ENCODE results near the gene GMCL2.

Gene GMCL2

GRCh38 chr5:178222292-178222691 lies 35.1 kb upstream of the GMCL2 start:
- Histone ChIP-seq H3K36me3 (ENCODE audit: control insufficient read depth in 2 of 2, insufficient read depth in 1 of 2, low read length in 2 of 2) (peaks cover 24 to 76% of the 10 kb centered on the region in 2 experiments), H3K4me1 (ENCODE audit: control insufficient read depth, insufficient read depth, low read length) (no peaks in the 10 kb centered on the region), H3K27ac (ENCODE audit: extremely low read depth, low read depth, low read length) (no peak overlapping the region), H3K9me3 (ENCODE audit: control insufficient read depth, insufficient read depth, low read depth, low read length) (no peaks in the 10 kb centered on the region), H3K4me3 (ENCODE audit: low read depth, low read length) (no peak overlapping the region)
- CTCF ChIA-PET = no interaction called here
- POLR2A ChIA-PET = interaction anchor here (0.9 to 2.0 kb wide), 2 partner anchors 8 to 10 kb away, joined by 6 to 7 read pairs; partner anchors contain the start of gene PHYKPL
- TF ChIP-seq ZNF132 (tag by site-specific recombination; IDR thresholded peaks at IDR 0.05; ENCODE audit: borderline replicate concordance) = no peak
- TF ChIP-seq KLF17 (tag by site-specific recombination; IDR thresholded peaks at IDR 0.05) = no peak
- no peak for TF ChIP-seq ZNF311 (tag by site-specific recombination; IDR thresholded peaks at IDR 0.05; ENCODE audit: borderline replicate concordance)
- TF ChIP-seq ZNF596 (tag by site-specific recombination; IDR thresholded peaks at IDR 0.05) = no peak
- no peak for TF ChIP-seq ZNF747 (tag by site-specific recombination; IDR thresholded peaks at IDR 0.05)
- TF ChIP-seq ZNF169 (tag by site-specific recombination; IDR thresholded peaks at IDR 0.05) = no peak
- no peak for TF ChIP-seq ZNF391 (tag by site-specific recombination; IDR thresholded peaks at IDR 0.05; ENCODE audit: borderline replicate concordance, low read depth)
- no peak for TF ChIP-seq ZNF785 (tag by site-specific recombination; IDR thresholded peaks at IDR 0.05)
- TF ChIP-seq REPIN1 (tag by site-specific recombination; IDR thresholded peaks at IDR 0.05; ENCODE audit: low read depth) = no peak
- TF ChIP-seq ZNF660 (tag by site-specific recombination; IDR thresholded peaks at IDR 0.05) = no peak
- no peak for TF ChIP-seq ZNF354C (tag by site-specific recombination; IDR thresholded peaks at IDR 0.05; ENCODE audit: borderline replicate concordance, low read depth)
- TF ChIP-seq ZNF677 (tag by site-specific recombination; IDR thresholded peaks at IDR 0.05) = no peak
- TF ChIP-seq ZFHX2 (tag by site-specific recombination; conservative IDR thresholded peaks at IDR 0.05) = no peak
- TF ChIP-seq, protein P1, sequence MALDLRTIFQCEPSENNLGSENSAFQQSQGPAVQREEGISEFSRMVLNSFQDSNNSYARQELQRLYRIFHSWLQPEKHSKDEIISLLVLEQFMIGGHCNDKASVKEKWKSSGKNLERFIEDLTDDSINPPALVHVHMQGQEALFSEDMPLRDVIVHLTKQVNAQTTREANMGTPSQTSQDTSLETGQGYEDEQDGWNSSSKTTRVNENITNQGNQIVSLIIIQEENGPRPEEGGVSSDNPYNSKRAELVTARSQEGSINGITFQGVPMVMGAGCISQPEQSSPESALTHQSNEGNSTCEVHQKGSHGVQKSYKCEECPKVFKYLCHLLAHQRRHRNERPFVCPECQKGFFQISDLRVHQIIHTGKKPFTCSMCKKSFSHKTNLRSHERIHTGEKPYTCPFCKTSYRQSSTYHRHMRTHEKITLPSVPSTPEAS (tag by site-specific recombination; IDR thresholded peaks at IDR 0.05) = no peak
- no peak for TF ChIP-seq YY1 (tag by site-specific recombination; IDR thresholded peaks at IDR 0.05)
- no peak for TF ChIP-seq ZSCAN30 (tag by site-specific recombination; IDR thresholded peaks at IDR 0.05)
- no peak for TF ChIP-seq ZNF214 (tag by site-specific recombination; IDR thresholded peaks at IDR 0.05; ENCODE audit: borderline replicate concordance)
- TF ChIP-seq ZNF239 (tag by site-specific recombination; IDR thresholded peaks at IDR 0.05) = no peak

DNA sequence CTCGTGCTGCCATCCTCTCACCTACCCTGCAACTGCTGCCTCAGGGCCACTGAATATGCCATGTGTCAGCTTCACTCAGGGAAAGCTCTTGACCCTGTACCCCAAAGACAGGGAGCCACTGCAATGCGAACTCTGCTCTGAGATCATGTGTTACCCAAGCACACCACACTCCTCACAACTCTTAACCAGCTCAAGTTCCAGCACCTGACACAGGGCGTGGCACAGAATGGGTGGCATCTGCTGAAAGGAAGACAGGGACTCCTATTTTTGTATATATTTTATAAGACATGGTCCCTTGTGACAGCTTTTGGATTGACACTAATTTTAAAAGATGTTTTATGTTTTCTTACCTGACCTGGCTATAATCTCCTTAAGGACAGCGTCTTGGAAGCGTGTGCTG lies 34.7 kb upstream of the GMCL2 start:
- Histone ChIP-seq H3K9me3 (ENCODE audit: control insufficient read depth, insufficient read depth, low read depth, low read length) (no peaks in the 10 kb centered on the region), H3K4me3 (ENCODE audit: low read depth, low read length) (no peak overlapping the region), H3K27ac (ENCODE audit: extremely low read depth, low read depth, low read length) (no peak overlapping the region), H3K4me1 (ENCODE audit: control insufficient read depth, insufficient read depth, low read length) (no peaks in the 10 kb centered on the region), H3K36me3 (ENCODE audit: control insufficient read depth in 2 of 2, insufficient read depth in 1 of 2, low read length in 2 of 2) (peaks cover 28 to 73% of the 10 kb centered on the region in 2 experiments)
- CTCF ChIA-PET = no interaction called here
- POLR2A ChIA-PET = interaction anchor here (0.9 to 2.0 kb wide), 2 partner anchors 8 to 10 kb away, joined by 6 to 7 read pairs; partner anchors contain the start of gene PHYKPL
- TF ChIP-seq KLF1 (tag by site-specific recombination; IDR thresholded peaks at IDR 0.05) (peak; percentile 56), ZNF792 (tag by site-specific recombination; IDR thresholded peaks at IDR 0.05) (no peak), ZIC2 (tag by site-specific recombination; IDR thresholded peaks at IDR 0.05) (0 out of 2 replicates have a peak, but pooled peaks have one; percentile 20)

GRCh38 chr5:178221282-178221681 lies 34.1 kb upstream of the GMCL2 start:
- Histone ChIP-seq H3K27ac (ENCODE audit: extremely low read depth, low read depth, low read length) (no peak overlapping the region), H3K9me3 (ENCODE audit: control insufficient read depth, insufficient read depth, low read depth, low read length) (no peaks in the 10 kb centered on the region), H3K4me1 (ENCODE audit: control insufficient read depth, insufficient read depth, low read length) (no peaks in the 10 kb centered on the region), H3K4me3 (ENCODE audit: low read depth, low read length) (no peak overlapping the region), H3K36me3 (ENCODE audit: control insufficient read depth in 2 of 2, insufficient read depth in 1 of 2, low read length in 2 of 2) (peaks cover 32 to 74% of the 10 kb centered on the region in 2 experiments)
- ChIA-PET CTCF (no interaction called here), POLR2A (interaction anchor here (0.9 to 2.0 kb wide), 3 partner anchors 9 to 13 kb away, joined by 4 to 7 read pairs (median 6); partner anchors contain the start of gene PHYKPL)
- TF ChIP-seq SCRT1 (tag by site-specific recombination; IDR thresholded peaks at IDR 0.05; ENCODE audit: borderline replicate concordance) (no peak), ZNF747 (tag by site-specific recombination; IDR thresholded peaks at IDR 0.05) (no peak), ZBTB48 (tag by site-specific recombination; IDR thresholded peaks at IDR 0.05) (no peak), ZNF19 (tag by site-specific recombination; IDR thresholded peaks at IDR 0.05; ENCODE audit: low read depth) (no peak), ZNF362 (tag by site-specific recombination; IDR thresholded peaks at IDR 0.05) (no peak)
- TF ChIP-seq, protein P2, sequence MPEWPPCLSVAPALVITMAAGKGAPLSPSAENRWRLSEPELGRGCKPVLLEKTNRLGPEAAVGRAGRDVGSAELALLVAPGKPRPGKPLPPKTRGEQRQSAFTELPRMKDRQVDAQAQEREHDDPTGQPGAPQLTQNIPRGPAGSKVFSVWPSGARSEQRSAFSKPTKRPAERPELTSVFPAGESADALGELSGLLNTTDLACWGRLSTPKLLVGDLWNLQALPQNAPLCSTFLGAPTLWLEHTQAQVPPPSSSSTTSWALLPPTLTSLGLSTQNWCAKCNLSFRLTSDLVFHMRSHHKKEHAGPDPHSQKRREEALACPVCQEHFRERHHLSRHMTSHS (tag by site-specific recombination; IDR thresholded peaks at IDR 0.05) = no peak
